H1 (cell line): ENCODE measurements around the gene WDR77. TPM values are rescaled to one million over a fixed set of nuclear protein-coding genes. Genes with fewer than 3 reads are reported as not detected.

Source experiments
- CTCF ChIA-PET: fragments of 300-600 bp; sonication (Branson Sonifier 250); formaldehyde crosslinking; loops from one replicate; lab custom pipeline; 2021; ENCODE audit not compliant: partially characterized antibody; lab: Charles Lee
- POLR2A ChIA-PET: fragments of 300-600 bp; sonication (Branson Sonifier 250); formaldehyde crosslinking; loops from one replicate; lab custom pipeline; 2021; ENCODE audit warnings: inconsistent platforms; ENCODE audit not compliant: partially characterized antibody; lab: Charles Lee
- DNase-seq, 2 experiments: peaks; one replicate each; pipeline versions ENCODE4 v3.0.0 to v3.0.0-alpha.2; 2010 to 2022; ENCODE audit warnings: low spot score in 2 of 2, low read depth in 1 of 2, mixed read lengths in 1 of 2
- FAIRE-seq: peaks from 2 replicates; lab custom pipeline; 2011; peaks lifted over from hg19 to GRCh38; lab: Jason Lieb, UNC
- H2AFZ ChIP-seq: 2 replicates; pipeline ENCODE4 v1.8.1; 2012; ENCODE audit warnings: low read length, inconsistent platforms
- H2AK5ac ChIP-seq: 2 replicates; pipeline ENCODE4 v1.6.1; 2013; ENCODE audit warnings: low read depth, low read length
- H2BK120ac ChIP-seq: replicated peaks from 2 replicates; pipeline ENCODE3; 2013; ENCODE audit warnings: low read depth, low read length, inconsistent platforms
- H2BK12ac ChIP-seq: 2 replicates; pipeline ENCODE4 v1.6.1; 2013; ENCODE audit warnings: low read depth, low read length
- H2BK15ac ChIP-seq: 2 replicates; pipeline ENCODE4 v1.6.1; 2013; ENCODE audit warnings: low read length
- H2BK20ac ChIP-seq: 2 replicates; pipeline ENCODE4 v1.6.1; 2013; ENCODE audit warnings: low read length
- H2BK5ac ChIP-seq: 2 replicates; pipeline ENCODE4 v1.6.1; 2013; ENCODE audit warnings: low read depth, low read length
- H3K14ac ChIP-seq: 2 replicates; pipeline ENCODE4 v1.6.1; 2013; ENCODE audit warnings: inconsistent platforms; ENCODE audit not compliant: insufficient read length
- H3K18ac ChIP-seq: 2 replicates; pipeline ENCODE4 v1.6.1; 2013; ENCODE audit warnings: low read length; ENCODE audit errors: extremely low read depth
- H3K23ac ChIP-seq: 2 replicates; pipeline ENCODE4 v1.6.1; 2013; ENCODE audit warnings: inconsistent platforms; ENCODE audit not compliant: insufficient read length
- H3K23me2 ChIP-seq: 2 replicates; pipeline ENCODE4 v1.6.1; 2013; ENCODE audit warnings: low read depth, low read length
- H3K27ac ChIP-seq: 2 replicates; pipeline ENCODE4 v1.6.1; 2011; ENCODE audit warnings: low read depth, low read length, inconsistent platforms
- H3K27me3 ChIP-seq, 4 experiments: replicated peaks in 1 of 4; 1 replicate in 1 of 4; 2 replicates in 3 of 4; pipeline versions ENCODE4 v1.6.1 to v1.8.1; 2011 to 2013; ENCODE audit warnings: low read length in 3 of 4, mild to moderate bottlenecking in 3 of 4, inconsistent platforms in 2 of 4, mixed read lengths in 2 of 4, moderate library complexity in 1 of 4; ENCODE audit not compliant: control insufficient read depth in 3 of 4, insufficient read depth in 3 of 4; ENCODE audit errors: extremely low read depth in 1 of 4
- H3K36me3 ChIP-seq, 4 experiments: 2 replicates each; pipeline versions ENCODE4 v1.6.1 to v1.8.1; 2011 to 2013; ENCODE audit warnings: mild to moderate bottlenecking in 4 of 4, low read length in 3 of 4, moderate library complexity in 2 of 4, control low read depth in 1 of 4, inconsistent platforms in 1 of 4; ENCODE audit not compliant: insufficient read depth in 4 of 4, control insufficient read depth in 2 of 4
- H3K4ac ChIP-seq: replicated peaks from 2 replicates; pipeline ENCODE3; 2013; ENCODE audit warnings: low read length, low read depth, mixed read lengths, inconsistent platforms; ENCODE audit not compliant: insufficient read length
- H3K4me1 ChIP-seq, 4 experiments: replicated peaks in 1 of 4; 1 replicate in 1 of 4; 2 replicates in 3 of 4; pipeline versions ENCODE4 v1.6.1 to v1.8.1; 2011 to 2013; ENCODE audit warnings: low read length in 3 of 4, inconsistent platforms in 2 of 4, mixed read lengths in 1 of 4; ENCODE audit not compliant: insufficient read depth in 4 of 4, control insufficient read depth in 3 of 4
- H3K4me2 ChIP-seq, 2 experiments: 2 replicates each; pipeline versions ENCODE4 v1.6.1 to v1.8.1; 2011 to 2013; ENCODE audit warnings: low read depth in 2 of 2, low read length in 2 of 2, control low read depth in 1 of 2, inconsistent platforms in 1 of 2, mild to moderate bottlenecking in 1 of 2; ENCODE audit not compliant: insufficient read depth in 1 of 2
- H3K4me3 ChIP-seq, 4 experiments: fragments of 200-600, 300-600 bp in 1 of 4; sonication (generic), shearing (Covaris generic), sonication (Bioruptor Twin) in 1 of 4; 2 replicates each; pipeline versions ENCODE4 v1.5.1 to v1.8.1; 2011 to 2016; ENCODE audit warnings: low read length in 4 of 4, low read depth in 3 of 4, control low read depth in 2 of 4, inconsistent platforms in 2 of 4, mild to moderate bottlenecking in 2 of 4, mixed read lengths in 1 of 4, moderate library complexity in 1 of 4; ENCODE audit not compliant: insufficient read depth in 2 of 4; ENCODE audit errors: extremely low read depth in 1 of 4
- H3K56ac ChIP-seq: replicated peaks from 2 replicates; pipeline ENCODE3; 2013; ENCODE audit warnings: low read depth, mild to moderate bottlenecking, mixed read lengths, low read length, inconsistent platforms; ENCODE audit not compliant: insufficient read length
- H3K79me1 ChIP-seq: 2 replicates; pipeline ENCODE4 v1.6.1; 2013; ENCODE audit warnings: low read depth, low read length, control low read depth
- H3K79me2 ChIP-seq, 2 experiments: 2 replicates each; pipeline versions ENCODE4 v1.6.1 to v1.8.1; 2012 to 2013; ENCODE audit warnings: low read length in 2 of 2, mild to moderate bottlenecking in 2 of 2, inconsistent platforms in 1 of 2; ENCODE audit not compliant: insufficient read depth in 2 of 2, control insufficient read depth in 1 of 2
- H3K9ac ChIP-seq, 4 experiments: replicated peaks in 1 of 4; 1 replicate in 1 of 4; 2 replicates in 3 of 4; pipeline versions ENCODE4 v1.6.1 to v1.8.1; 2011 to 2013; ENCODE audit warnings: low read depth in 3 of 4, low read length in 3 of 4, control low read depth in 2 of 4, mild to moderate bottlenecking in 2 of 4, moderate library complexity in 2 of 4, inconsistent platforms in 1 of 4; ENCODE audit errors: extremely low read depth in 1 of 4
- H3K9me3 ChIP-seq, 2 experiments: 2 replicates each; pipeline versions ENCODE4 v1.6.1 to v1.8.1; 2012 to 2013; ENCODE audit warnings: mild to moderate bottlenecking in 2 of 2, moderate library complexity in 2 of 2, control low read depth in 1 of 2, inconsistent platforms in 1 of 2, low read depth in 1 of 2, low read length in 1 of 2, mixed read lengths in 1 of 2; ENCODE audit not compliant: insufficient read depth in 2 of 2
- H4K20me1 ChIP-seq, 2 experiments: replicated peaks in 1 of 2; 2 replicates each; pipeline versions ENCODE3 to v1.8.1; 2011 to 2013; ENCODE audit warnings: inconsistent platforms in 2 of 2, low read length in 2 of 2, mild to moderate bottlenecking in 1 of 2; ENCODE audit not compliant: insufficient read depth in 2 of 2, control insufficient read depth in 1 of 2
- H4K5ac ChIP-seq: 2 replicates; pipeline ENCODE4 v1.6.1; 2013; ENCODE audit warnings: low read length, low read depth, mixed read lengths, inconsistent platforms; ENCODE audit not compliant: insufficient read length
- H4K8ac ChIP-seq: 2 replicates; pipeline ENCODE4 v1.8.0; 2013; ENCODE audit warnings: mild to moderate bottlenecking, moderate library complexity, low read length, inconsistent platforms; ENCODE audit not compliant: insufficient read depth; ENCODE audit errors: extremely low read depth
- H4K91ac ChIP-seq: replicated peaks from 2 replicates; pipeline ENCODE3; 2013; ENCODE audit warnings: low read length, mixed read lengths, inconsistent platforms; ENCODE audit not compliant: insufficient read length
- POU5F1 ChIP-seq: IDR thresholded peaks from 2 replicates; pipeline ENCODE4 v1.6.1; 2011; ENCODE audit warnings: low read depth, mild to moderate bottlenecking, low read length, moderate library complexity
- RXRA ChIP-seq: IDR thresholded peaks from 2 replicates; pipeline ENCODE4 v1.6.1; 2011; ENCODE audit warnings: low read depth, mild to moderate bottlenecking, low read length, moderate library complexity; ENCODE audit not compliant: insufficient read depth
- SIN3A ChIP-seq, 2 experiments: IDR thresholded peaks in 1 of 2; conservative IDR thresholded peaks in 1 of 2; 2 replicates each; pipeline ENCODE4 v1.6.1; 2011 to 2012; ENCODE audit warnings: low read length in 2 of 2, improper control_type of control experiment in 1 of 2, low read depth in 1 of 2, mild to moderate bottlenecking in 1 of 2
- WGBS, 2 experiments: shearing (Covaris generic) in 1 of 2; methylation state at CpG; one replicate each; pipeline versions ENCODE4 v1.1.6 to v1.1.7; 2013 to 2015; ENCODE audit warnings: low lambda C conversion rate in 2 of 2, mixed read lengths in 2 of 2, inconsistent platforms in 1 of 2, low coverage in 1 of 2, missing lambda C conversion rate in 1 of 2; ENCODE audit not compliant: insufficient replicate concordance in 2 of 2, insufficient coverage in 1 of 2, insufficient read length in 1 of 2; ENCODE audit errors: extremely low coverage in 1 of 2, missing lambda C conversion rate in 1 of 2; 5-methylcytosine and 5-hydroxymethylcytosine counted together
- polyA plus RNA-seq, 7 experiments: library from polyadenylated mRNA; depleted of rRNA in 3 of 7; stranded (reverse) in 5 of 7; unstranded in 2 of 7; fragments of >200 nt in 5 of 7; fragments of 200-250 nt in 2 of 7; gene quantifications; 1 replicate in 5 of 7; 2 replicates in 1 of 7; 4 replicates in 1 of 7; pipeline versions ENCODE4 v1.2.1 to v1.2.3, GENCODE V29; 2011 to 2013; ENCODE audit warnings: missing spikeins in 2 of 7, mixed read lengths in 2 of 7
- total RNA-seq: library from RNA; stranded (reverse); fragmentation: NEBNext Ultra II Directional; extraction: Animal tissue kit (Norgen Biotek cat#: 25700); gene quantifications from 2 replicates; pipeline ENCODE4 v1.2.1, GENCODE V29; 2021

Gene WDR77
- total and polyA plus RNA-seq, 2 of the 8 experiments (the other 6 are each of a cell fraction or from before 2014, with no cell fraction given), result 66.0 to 156 TPM

GRCh38 chr1:111402083-111402482 is 47.0 kb downstream of the WDR77 start:
- Histone ChIP-seq H3K36me3 (no peaks in the 10 kb centered on the region), H4K5ac (no peak overlapping the region), H2BK15ac (no peak overlapping the region), H2BK5ac (no peak overlapping the region), H2BK12ac (no peak overlapping the region), H2BK120ac (no peak overlapping the region), H2BK20ac (no peak overlapping the region), H3K79me1 (no peaks in the 10 kb centered on the region), H3K4ac (no peak overlapping the region), H3K9ac (no peak overlapping the region), H3K27ac (no peak overlapping the region), H3K18ac (no peak overlapping the region), H3K27me3 (no peaks in the 10 kb centered on the region), H3K14ac (no peak overlapping the region), H3K4me3 (no peak overlapping the region), H3K56ac (no peak overlapping the region), H4K20me1 (no peaks in the 10 kb centered on the region), H3K23ac (no peak overlapping the region), H3K9me3 (no peaks in the 10 kb centered on the region), H3K79me2 (no peaks in the 10 kb centered on the region), H3K23me2 (no peaks in the 10 kb centered on the region), H2AK5ac (no peak overlapping the region), H4K8ac (no peak overlapping the region), H2AFZ (no peak overlapping the region), H4K91ac (no peak overlapping the region), H3K4me2 (no peak overlapping the region), H3K4me1 (no peaks in the 10 kb centered on the region)
- DNase-seq (no peak), FAIRE-seq (no peak)
- ChIA-PET POLR2A (no interaction called here), CTCF (interaction anchor here (0.6 to 4.8 kb wide), 6 partner anchors 35 to 372 kb away, joined by 3 to 33 read pairs (median 6); no protein-coding TSS in a partner anchor)
- 99% methylated on average over 5 of the region's 5 CpGs; no CpG with 5 or more reads in 1 of the 2 experiments for WGBS, 2 experiments
- TF ChIP-seq POU5F1 (no peak), SIN3A (conservative IDR thresholded peaks at IDR 0.05 in 1 of 2, IDR thresholded peaks at IDR 0.05 in 1 of 2; ENCODE audit: low read depth in 1 of 2, low read length in 2 of 2) (no peak), RXRA (no peak)
